Thyroid gland (tissue), 4 donors: ENCODE results near the gene RITA1.

Experiments used
- POLR2A ChIP-seq, 2 donors: fragments of 450-650 bp; IDR thresholded peaks; one replicate each; pipeline ENCODE4 v1.6.1; 2017; ENCODE audit warnings: antibody characterized with exemption in 2 of 2, mild to moderate bottlenecking in 2 of 2, moderate library complexity in 1 of 2
- TF ChIP-seq, protein P1 (sequence below), 6 experiments: fragments of 200-600 bp in 3 of 6; fragments of 450-650 bp in 3 of 6; sonication (generic) in 3 of 6; IDR thresholded peaks; one replicate each; pipeline ENCODE4 v1.5.1; 2016 to 2019; ENCODE audit warnings: antibody characterized with exemption in 6 of 6, mild to moderate bottlenecking in 2 of 6, inconsistent platforms in 1 of 6, moderate library complexity in 1 of 6

DNA sequence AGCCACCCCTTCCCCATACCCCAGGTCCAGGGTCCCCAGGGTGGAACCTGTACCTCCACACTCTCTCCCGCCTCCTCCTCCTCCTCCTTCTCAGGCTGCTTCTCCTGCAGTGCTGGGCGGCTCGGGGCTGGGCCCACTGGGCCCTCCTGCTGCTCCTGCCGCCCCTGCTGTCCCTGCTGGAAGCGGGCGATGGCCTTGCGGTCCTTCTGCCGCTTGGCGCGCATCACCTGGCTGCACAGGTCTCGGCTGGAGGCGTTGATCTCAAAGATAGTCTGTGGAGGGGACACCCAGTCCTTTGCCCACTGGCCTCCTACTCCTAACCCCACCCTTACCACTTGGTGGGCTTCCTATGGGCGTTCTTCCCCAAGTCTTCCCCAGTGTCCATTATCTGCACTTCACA lies 21.5 kb upstream of the RITA1 start:
- TF ChIP-seq, protein P1, sequence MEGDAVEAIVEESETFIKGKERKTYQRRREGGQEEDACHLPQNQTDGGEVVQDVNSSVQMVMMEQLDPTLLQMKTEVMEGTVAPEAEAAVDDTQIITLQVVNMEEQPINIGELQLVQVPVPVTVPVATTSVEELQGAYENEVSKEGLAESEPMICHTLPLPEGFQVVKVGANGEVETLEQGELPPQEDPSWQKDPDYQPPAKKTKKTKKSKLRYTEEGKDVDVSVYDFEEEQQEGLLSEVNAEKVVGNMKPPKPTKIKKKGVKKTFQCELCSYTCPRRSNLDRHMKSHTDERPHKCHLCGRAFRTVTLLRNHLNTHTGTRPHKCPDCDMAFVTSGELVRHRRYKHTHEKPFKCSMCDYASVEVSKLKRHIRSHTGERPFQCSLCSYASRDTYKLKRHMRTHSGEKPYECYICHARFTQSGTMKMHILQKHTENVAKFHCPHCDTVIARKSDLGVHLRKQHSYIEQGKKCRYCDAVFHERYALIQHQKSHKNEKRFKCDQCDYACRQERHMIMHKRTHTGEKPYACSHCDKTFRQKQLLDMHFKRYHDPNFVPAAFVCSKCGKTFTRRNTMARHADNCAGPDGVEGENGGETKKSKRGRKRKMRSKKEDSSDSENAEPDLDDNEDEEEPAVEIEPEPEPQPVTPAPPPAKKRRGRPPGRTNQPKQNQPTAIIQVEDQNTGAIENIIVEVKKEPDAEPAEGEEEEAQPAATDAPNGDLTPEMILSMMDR (IDR thresholded peaks at IDR 0.05) = no peak
- TF ChIP-seq POLR2A (IDR thresholded peaks at IDR 0.05) = no peak
